HG03039 (cell line): ENCODE measurements around the gene MS4A4E.
"Not testable (repeated sequence)": the region's sequence is repeated elsewhere in the genome, so short reads cannot be mapped to it uniquely, and the experiment has no call there.

Source experiments
- ATAC-seq: cut with Tn5 transposase; IDR thresholded peaks from one replicate; pipeline ENCODE4 v1.9.1; 2021; ENCODE audit warnings: mild to moderate bottlenecking, moderate library complexity; ENCODE audit not compliant: unreplicated experiment

Gene MS4A4E

DNA sequence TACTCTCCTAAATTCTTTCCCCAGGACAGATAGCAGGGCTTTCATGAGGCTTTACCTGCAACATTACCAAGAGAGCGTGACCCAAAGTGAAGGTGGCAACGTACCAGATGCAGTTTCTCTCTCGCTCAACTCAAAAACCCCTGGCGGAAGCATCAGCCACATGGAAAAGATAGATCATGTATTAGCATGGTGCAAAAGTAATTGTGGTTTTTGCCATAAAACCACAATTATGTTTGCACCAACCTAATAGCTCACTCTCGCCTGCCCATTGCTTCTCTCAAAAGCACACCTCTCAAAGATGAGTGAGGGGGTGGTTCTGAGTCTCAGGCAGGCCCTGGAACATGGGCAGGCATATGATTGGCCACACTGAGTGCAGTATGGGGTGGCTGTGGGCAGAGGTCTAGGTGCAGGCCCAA is 67.1 kb downstream of the MS4A4E start:
- no peak for ATAC-seq

DNA sequence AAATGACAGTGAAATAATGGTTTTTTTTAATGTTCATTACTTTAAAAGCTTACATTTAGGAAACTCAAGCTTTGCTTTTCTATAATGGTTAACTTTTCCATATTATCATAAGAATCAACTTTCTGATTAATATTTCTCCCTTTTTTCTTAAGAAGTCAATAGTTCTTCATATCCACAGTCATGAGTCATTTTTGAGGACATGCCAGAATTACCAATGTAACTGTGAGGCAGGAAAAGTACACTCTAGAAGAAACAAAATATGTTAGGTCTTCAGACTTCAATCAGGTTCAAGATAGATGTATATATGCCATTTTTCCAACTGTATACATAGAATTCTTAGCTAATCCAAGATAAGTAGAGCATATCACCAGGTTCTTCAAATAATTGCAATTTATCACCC is 70.9 kb downstream of the MS4A4E start:
- no peak for ATAC-seq

DNA sequence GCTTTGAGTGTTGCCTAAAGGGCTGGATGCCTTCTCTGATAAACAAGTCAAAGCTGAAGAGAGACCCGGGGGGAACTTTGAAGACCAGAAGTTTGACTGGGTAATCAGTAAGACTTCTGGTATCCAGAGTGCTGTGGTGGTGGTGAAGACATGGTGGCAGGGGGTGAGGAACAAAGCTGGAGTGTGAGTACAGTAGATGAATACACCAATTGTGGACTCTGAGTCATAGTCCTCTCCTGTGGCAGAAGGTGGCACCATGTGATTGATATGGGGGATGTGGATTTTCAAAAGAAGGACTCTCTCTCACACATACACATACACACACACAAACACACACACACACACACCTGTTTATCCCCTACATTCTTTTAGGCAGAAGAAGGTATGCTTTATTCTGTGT is 72.4 kb downstream of the MS4A4E start:
- no peak for ATAC-seq

DNA sequence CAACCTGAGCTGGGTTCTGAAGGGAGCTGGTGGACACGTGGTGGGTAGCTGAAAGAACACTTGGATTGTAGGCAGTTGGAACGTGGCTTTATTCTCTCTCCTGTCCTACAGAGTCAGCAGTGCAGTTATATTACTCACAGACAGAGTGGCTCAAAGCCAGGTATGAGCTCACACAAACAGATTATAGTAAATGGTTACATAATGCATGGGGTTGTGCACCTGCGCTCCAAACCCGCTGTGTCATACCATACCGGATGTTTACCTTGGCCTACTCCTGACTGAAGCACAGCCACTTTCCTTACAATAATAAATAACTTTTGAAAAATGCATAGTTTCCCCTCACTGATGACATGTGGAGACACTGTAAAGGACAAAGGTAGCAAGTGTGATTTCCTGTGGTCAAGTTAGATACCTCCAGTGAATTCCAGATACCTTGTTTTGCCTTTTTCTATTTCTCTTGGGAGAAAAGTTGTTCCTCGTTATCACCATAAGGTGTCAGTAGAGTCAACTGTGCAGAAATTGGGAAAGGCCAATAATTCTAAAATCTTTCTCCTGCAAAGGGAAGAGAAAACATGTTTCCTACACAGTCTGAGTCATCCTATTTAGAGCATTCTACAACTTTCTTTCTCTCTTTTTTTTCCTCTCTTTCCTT is 73.5 kb downstream of the MS4A4E start:
- ATAC-seq: no peak

DNA sequence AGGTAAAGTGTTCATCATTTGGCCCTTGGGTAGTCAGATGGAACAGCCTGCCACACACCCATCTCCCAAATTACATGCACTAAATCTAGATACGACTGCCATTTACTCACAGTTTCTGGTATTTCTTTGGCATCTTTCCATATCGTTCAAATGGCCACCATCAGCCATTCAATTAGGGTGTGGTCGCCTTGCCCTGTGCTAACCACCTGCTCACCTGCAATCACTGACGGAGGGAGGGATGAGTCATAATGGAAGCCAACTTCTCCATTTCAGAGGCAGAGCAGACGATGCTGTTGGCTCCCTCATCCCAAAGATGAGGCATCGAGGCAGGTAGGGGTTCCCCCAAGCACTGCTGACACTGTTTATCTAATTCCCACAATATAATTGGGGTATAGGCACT is 74.6 kb downstream of the MS4A4E start:
- ATAC-seq: no peak

DNA sequence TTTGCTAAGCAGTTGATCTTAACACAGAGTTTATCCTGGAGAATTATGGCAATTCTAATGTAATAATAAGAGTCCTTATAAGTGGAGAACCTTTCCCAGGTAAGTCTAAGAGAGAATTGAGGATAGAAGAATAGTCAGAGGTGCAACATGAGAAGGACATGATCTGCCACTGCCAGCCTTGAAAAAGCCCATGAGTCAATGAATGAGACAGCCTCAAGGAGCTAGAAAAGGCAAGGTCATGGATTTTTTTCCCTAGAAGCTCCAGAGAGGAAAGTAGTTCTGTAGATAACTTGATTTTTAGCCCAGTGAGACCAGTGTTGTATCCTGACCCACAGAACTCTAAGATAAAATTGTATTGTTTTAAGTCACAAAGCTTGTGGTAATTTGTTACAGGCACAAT is 77.0 kb downstream of the MS4A4E start:
- no peak for ATAC-seq

DNA sequence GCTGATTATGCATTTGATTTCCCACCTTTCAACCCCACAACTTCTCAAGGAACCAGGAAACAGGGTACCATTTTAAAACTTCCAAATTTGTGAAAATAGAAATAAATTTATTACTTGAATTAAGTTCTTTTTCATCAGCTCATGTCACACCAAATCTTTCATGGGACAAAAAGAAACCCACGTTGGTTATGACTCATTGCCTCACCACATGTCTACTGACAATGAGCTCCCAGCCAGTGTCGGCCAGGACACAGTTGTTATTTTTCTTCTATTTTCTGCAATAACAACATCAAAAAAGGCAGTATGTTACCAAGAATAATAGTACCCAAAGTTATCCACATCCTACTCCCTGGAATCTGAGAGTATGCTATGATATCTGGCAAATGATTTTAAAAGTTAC is 77.4 kb downstream of the MS4A4E start:
- no peak for ATAC-seq

DNA sequence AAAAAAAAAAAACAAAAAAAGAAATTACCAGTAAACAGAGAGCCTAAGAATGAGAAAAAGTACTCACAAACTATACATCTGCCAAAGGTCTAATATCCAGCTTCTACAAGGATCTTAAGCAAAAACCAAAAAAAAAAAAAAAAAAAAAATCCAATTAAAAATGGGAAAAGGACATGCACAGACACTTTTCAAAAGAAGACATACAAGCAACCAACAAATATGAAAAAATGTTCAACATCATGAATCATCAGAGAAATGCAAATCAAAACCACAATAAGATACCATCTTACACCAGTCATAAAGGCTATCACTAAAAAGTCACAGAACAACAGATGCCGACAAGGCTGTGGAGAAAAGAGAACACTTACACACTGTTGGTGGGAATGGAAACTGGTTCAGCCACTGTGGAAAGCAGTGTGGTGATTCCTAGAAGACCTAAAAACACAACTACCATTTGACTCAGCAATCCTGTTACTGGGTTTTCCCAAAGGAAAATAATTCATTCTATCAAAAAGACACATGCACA is 78.3 kb downstream of the MS4A4E start:
- ATAC-seq: no peak

DNA sequence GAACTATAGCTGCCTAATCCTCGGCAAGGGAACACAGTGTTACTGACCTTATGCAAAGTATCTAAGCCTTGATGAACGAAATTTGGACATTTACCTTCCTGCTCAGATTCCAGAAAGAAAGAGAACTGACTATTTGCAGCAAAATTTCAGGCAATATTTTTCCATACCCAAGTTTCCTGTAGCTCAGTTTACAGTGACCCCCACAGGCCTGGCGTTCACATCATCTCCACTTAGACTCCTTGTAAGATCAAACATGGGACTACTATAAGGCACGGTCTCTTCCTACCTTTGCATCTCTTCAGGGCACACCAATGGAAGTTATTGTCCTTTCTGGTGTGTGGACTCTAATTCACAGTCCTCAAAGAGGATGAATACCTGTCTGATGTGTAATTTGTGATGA is 81.2 kb downstream of the MS4A4E start:
- ATAC-seq: no peak

DNA sequence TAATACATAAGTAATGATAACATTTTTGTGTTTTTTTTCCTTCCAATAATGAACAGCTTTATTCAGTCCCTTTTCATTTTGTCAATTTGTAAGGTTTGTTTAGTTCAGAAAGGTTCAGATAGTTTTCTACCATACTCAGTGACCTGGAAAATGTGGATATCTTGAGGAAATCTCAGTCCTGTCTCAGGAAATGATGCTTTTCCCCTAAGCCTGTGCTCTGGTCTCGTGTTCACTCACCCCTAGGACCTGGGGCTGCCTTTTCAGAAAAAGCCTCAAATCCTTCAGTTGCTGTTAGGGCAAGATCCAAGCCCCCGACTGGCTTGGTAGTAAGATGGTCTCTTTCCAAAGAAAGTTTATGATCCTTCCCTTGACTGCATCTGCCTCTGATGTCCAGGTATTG is 81.8 kb downstream of the MS4A4E start:
- no peak for ATAC-seq

DNA sequence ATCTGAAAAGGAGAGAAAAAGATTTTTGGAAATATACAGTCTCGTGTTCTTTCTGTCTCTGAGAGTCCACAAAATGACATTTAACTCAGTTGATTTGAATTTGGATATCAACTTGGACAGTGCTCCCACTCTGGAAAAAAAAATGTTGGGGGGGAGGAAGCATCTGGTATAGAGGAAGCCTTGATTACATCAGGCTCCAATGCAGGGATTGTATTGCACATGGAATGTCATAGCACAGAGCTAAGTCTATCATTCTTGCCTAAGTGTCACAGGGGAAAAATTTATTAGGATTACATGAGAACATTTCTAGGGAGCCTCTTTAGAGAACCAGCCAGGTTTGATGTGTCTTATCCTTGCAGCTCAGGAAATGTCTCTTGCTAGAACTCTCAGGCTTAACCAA is 83.1 kb downstream of the MS4A4E start:
- no peak for ATAC-seq

DNA sequence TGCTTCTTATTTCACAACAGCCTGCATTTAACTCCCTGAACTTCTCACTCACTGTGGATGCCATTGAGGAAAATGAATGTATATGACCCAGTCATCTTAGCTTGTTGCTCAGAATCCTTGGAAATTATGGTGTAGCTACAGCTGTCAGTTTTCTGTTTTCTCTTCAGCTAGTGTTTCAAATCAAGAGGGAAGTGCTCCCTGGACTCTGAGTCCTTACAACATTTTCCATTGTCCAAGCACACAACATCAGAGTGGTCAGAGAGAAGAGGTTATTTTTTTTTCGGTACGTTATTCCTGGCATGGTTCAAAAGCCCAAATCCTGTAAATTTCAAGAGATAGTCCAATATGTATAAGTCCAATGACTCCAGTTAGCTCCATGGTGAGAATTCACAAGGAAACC is 83.7 kb downstream of the MS4A4E start:
- ATAC-seq: no peak

DNA sequence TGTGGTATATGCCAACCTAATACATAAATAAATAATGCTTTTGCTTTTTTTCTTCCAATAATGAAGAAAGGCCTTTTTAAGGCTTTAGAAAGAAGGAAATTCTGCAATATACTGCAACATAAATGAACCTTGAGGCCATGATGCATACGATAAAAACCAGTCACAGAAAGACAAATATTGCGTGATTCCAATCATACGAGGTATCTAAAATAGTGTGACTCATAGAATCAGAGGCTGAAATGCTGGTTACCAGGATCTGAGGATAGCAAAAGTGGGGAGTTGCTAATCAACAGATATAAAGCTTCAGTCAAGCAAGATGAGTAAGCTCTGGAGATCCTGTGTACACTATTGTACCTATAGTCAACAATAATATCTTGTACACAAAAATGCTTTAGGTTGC is 84.3 kb downstream of the MS4A4E start:
- ATAC-seq: no peak

DNA sequence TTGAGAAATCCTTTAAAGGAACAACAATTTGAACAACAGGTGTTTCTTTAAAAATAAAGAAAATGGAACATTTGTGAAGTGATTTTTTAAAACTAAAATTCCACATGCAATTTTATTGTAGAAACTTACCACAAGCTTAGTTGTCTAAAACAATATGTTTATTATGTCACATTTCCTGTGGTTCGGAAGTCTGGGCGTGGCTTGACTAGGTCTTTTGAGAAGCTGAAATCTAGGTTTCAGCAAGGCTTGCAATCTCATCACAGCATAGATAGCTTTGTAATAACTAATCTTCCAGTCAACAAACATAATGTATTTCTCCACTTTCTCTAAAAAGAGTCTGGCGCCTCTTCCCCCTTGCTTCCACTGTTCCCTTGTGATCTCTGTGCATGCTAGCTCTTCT is 87.0 kb downstream of the MS4A4E start:
- ATAC-seq: no peak

DNA sequence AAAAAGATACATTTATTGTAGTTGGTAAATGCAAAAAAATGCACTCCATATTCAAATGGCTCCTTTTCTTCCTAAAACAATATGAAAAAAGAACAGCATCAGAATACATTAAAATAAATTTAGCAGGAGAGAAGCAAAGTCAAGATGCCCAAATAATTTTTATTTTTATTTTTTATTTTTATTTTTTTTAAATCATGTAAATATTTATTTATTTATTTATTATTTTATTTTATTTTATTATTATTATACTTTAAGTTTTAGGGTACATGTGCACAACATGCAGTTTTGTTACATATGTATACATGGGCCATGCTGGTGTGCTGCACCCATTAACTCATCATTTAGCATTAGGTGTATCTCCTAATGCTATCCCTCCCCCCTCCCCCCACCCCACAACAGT is 90.2 kb downstream of the MS4A4E start:
- ATAC-seq: not testable (repeated sequence)

DNA sequence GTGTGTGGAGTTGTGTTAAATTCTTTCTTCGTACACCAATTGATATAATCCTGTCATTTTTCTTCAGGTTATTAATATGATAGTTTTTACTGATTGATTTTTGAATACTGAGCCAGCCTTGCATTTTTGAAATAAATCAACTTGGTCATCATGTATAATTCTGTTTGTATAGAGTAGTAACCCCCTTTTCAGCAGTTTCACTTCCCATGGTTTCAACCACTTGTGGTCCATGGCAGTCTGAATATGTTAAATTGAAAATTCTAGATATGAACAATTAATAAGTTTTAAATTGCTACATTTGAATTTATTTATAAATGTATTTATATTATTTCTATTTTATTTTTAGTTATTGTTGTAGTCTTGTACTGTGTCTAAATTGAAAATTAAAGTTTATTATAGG is 92.7 kb downstream of the MS4A4E start:
- no peak for ATAC-seq
